ENCODE measurements around the gene ZC3H12C. TPM values are rescaled to one million over a fixed set of nuclear protein-coding genes. Genes with fewer than 3 reads are reported as not detected.

The ZC3H12C gene
- total RNA-seq, 4 donors from 2014 or later, result 5.5 to 10.1 (median 7.8) TPM

DNA sequence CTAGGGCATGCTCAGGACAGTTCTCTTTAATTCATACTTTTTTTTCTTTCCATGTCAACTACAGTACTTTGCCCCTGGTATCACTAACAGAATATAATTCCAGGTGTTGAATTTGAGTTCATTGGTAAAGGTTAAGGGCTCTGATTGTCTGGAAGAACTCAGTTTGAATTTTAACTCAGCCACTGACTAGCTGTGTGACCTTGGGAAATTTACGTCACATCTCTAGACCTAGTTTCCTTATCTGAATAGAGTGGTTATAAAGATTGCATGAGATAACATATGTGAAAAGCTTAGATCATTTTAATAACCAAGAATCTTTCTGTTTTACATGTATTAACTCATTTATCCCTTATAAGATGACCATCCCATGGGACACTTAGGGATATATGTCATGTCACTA lies 15.8 kb upstream of the ZC3H12C start:
- no peak for DNase-seq
- peaks cover 0 to 6% (median 0%) of the 10 kb centered on the region in 3 donors for H3K9me3 ChIP-seq
- H3K27ac ChIP-seq, result no peak overlapping the region
- 61 to 89% methylated on average over 1 of the region's 1 CpG for WGBS, 2 donors
- peaks cover 4 to 11% (median 9%) of the 10 kb centered on the region in 3 donors for H3K4me1 ChIP-seq
- intact Hi-C loops (cut with DNase I), result no loop called here
- TF ChIP-seq CTCF (IDR thresholded peaks at IDR 0.05) (no peak), POLR2A (IDR thresholded peaks at IDR 0.05) (no peak)
- H3K27me3 ChIP-seq, result no peaks in the 10 kb centered on the region
- no peaks in the 10 kb centered on the region for H3K36me3 ChIP-seq
- H3K4me3 ChIP-seq, result no peak overlapping the region

DNA sequence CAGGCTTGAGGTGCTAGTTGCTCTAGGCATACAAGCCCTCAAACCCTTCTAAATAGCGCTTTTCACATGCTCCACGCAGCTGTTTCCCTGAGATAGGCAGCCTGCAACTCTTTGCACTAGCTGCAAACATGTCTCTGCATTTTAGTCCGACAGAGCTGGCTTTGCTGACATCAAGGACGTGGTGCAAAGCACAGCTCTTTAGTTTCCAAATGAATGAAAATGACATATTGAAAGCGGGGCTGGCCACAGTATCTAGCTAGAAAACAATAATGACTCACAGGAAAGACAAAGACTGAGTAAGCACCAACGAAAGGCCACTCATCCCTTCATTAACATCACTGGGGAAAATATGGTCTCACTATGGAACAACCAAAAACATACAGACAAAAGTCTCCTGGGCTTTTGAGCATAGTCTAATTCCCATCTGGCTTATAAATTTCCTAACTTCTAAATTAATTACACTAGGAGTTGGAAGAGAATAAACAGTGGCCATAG lies 15.3 kb upstream of the ZC3H12C start:
- DNase-seq, result no peak
- H3K4me1 ChIP-seq, result peaks cover 4 to 11% (median 9%) of the 10 kb centered on the region in 3 donors
- no peaks in the 10 kb centered on the region for H3K27me3 ChIP-seq
- no peak for TF ChIP-seq POLR2A (IDR thresholded peaks at IDR 0.05)
- no peak for TF ChIP-seq CTCF (IDR thresholded peaks at IDR 0.05)
- no peaks in the 10 kb centered on the region for H3K36me3 ChIP-seq
- no peak overlapping the region for H3K27ac ChIP-seq
- intact Hi-C loops (cut with DNase I), result no loop called here
- 38 to 39% methylated on average over 6 of the region's 6 CpGs for WGBS, 2 donors
- no peak overlapping the region for H3K4me3 ChIP-seq
- peaks cover 0 to 6% (median 0%) of the 10 kb centered on the region in 3 donors for H3K9me3 ChIP-seq

- WGBS, 2 donors, result 95 to 100% methylated on average over 1 of the region's 1 CpG
- Histone ChIP-seq H3K4me3 (no peak overlapping the region), H3K27ac (no peak overlapping the region), H3K27me3 (no peaks in the 10 kb centered on the region), H3K36me3 (no peaks in the 10 kb centered on the region), H3K4me1 (peaks cover 4 to 11% (median 9%) of the 10 kb centered on the region in 3 donors), H3K9me3 (peaks cover 0 to 6% (median 0%) of the 10 kb centered on the region in 3 donors)
- TF ChIP-seq POLR2A (IDR thresholded peaks at IDR 0.05) (no peak), CTCF (IDR thresholded peaks at IDR 0.05) (no peak)
- DNase-seq, result no peak
- intact Hi-C loops (cut with DNase I), result no loop called here
These were observed 14.2 kb upstream of the ZC3H12C start for GRCh38 chr11:110078923-110079544.

DNA sequence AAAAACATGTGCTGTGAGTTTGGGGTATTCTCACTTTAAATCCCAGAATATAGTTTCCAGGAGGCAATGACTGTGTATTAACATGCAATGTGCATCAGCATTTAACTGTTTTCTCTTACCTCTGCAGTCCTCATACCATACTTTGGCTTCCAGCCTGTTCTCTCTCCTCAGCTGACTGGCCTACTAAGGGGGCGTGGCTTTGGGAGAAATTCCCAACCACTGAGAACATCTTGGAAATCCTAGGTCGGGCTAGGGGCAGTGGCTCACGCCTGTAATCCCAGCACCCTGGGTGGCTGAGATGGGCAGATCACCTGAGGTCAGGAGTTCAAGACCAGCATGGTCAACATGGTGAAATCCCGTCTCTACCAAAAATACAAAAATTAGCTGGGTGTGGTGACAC lies 13.5 kb upstream of the ZC3H12C start:
- H3K27me3 ChIP-seq, result no peaks in the 10 kb centered on the region
- no peak for TF ChIP-seq CTCF (IDR thresholded peaks at IDR 0.05)
- no peak for TF ChIP-seq POLR2A (IDR thresholded peaks at IDR 0.05)
- DNase-seq, result no peak
- H3K9me3 ChIP-seq, result peaks cover 0 to 6% (median 0%) of the 10 kb centered on the region in 3 donors
- 92% methylated on average over 2 of the region's 4 CpGs; no CpG with 5 or more reads in 1 of the 2 donors for WGBS, 2 donors
- H3K27ac ChIP-seq, result no peak overlapping the region
- intact Hi-C loops (cut with DNase I), result no loop called here
- H3K4me1 ChIP-seq, result peaks cover 4 to 11% (median 9%) of the 10 kb centered on the region in 3 donors
- H3K4me3 ChIP-seq, result no peak overlapping the region
- H3K36me3 ChIP-seq, result no peaks in the 10 kb centered on the region

- H3K4me1 ChIP-seq, result peaks cover 0 to 3% (median 0%) of the 10 kb centered on the region in 3 donors
- no peaks in the 10 kb centered on the region for H3K27me3 ChIP-seq
- DNase-seq, result no peak
- H3K4me3 ChIP-seq, result no peak overlapping the region
- no peak overlapping the region for H3K27ac ChIP-seq
- intact Hi-C loops (cut with DNase I), result no loop called here
- WGBS, 2 donors, result 68 to 74% methylated on average over 6 to 7 of the region's 7 CpGs
- no peaks in the 10 kb centered on the region for H3K36me3 ChIP-seq
- H3K9me3 ChIP-seq, result peaks cover 0 to 6% (median 0%) of the 10 kb centered on the region in 3 donors
- no peak for TF ChIP-seq CTCF (IDR thresholded peaks at IDR 0.05)
- no peak for TF ChIP-seq POLR2A (IDR thresholded peaks at IDR 0.05)
These were observed 11.5 kb upstream of the ZC3H12C start for GRCh38 chr11:110081462-110082376.

Data from esophagus squamous epithelium (tissue), 5 donors.